Stomach (tissue), 9 donors: ENCODE data around the gene ELMOD3. TPM values are rescaled to one million over a fixed set of nuclear protein-coding genes. Genes with fewer than 3 reads are reported as not detected.
"Not testable (repeated sequence)": the region's sequence is repeated elsewhere in the genome, so short reads cannot be mapped to it uniquely, and the experiment has no call there.

ENCODE experiments used
- DNase-seq, 2 donors: peaks; one replicate each; pipeline versions ENCODE4 v3.0.0 to v3.0.0-alpha.2; 2013 to 2019
- H3K27ac ChIP-seq, 5 donors: fragments of 200-600 bp in 4 of 5; sonication (generic) in 4 of 5; one replicate each; pipeline ENCODE4 v1.5.1; 2013 to 2019; ENCODE audit warnings: mild to moderate bottlenecking in 1 of 5, moderate library complexity in 1 of 5
- H3K27me3 ChIP-seq, 3 donors: fragments of 200-600 bp; sonication (generic); one replicate each; pipeline ENCODE4 v1.5.1; 2017 to 2019; ENCODE audit warnings: mixed run types in 1 of 3
- H3K36me3 ChIP-seq, 4 donors: fragments of 200-600 bp; sonication (generic); 1 replicate in 3 of 4; 2 replicates in 1 of 4; pipeline ENCODE4 v1.5.1; 2016 to 2019
- H3K4me1 ChIP-seq, 4 donors: fragments of 200-600 bp; sonication (generic); one replicate each; pipeline ENCODE4 v1.5.1; 2016 to 2019
- H3K4me3 ChIP-seq, 4 donors: fragments of 200-600 bp; sonication (generic) in 3 of 4; one replicate each; pipeline ENCODE4 v1.5.1; 2016 to 2019; ENCODE audit warnings: mild to moderate bottlenecking in 1 of 4
- H3K9me3 ChIP-seq, 4 donors: fragments of 200-600 bp; sonication (generic); one replicate each; pipeline ENCODE4 v1.5.1; 2016 to 2019
- CTCF ChIP-seq, 7 experiments: fragments of 450-650 bp in 4 of 7; fragments of 200-600 bp in 3 of 7; sonication (generic) in 3 of 7; IDR thresholded peaks; one replicate each; pipeline ENCODE4 v1.5.1; 2016 to 2019; ENCODE audit warnings: antibody characterized with exemption in 7 of 7, control low read depth in 2 of 7, mild to moderate bottlenecking in 1 of 7
- EP300 ChIP-seq: sonication (generic); formaldehyde crosslinking; IDR thresholded peaks from one replicate; pipeline ENCODE4 v1.6.1; 2017; ENCODE audit warnings: antibody characterized with exemption
- POLR2A ChIP-seq, 4 donors: fragments of 450-650 bp; IDR thresholded peaks; one replicate each; pipeline ENCODE4 v1.6.1; 2016; ENCODE audit warnings: antibody characterized with exemption in 4 of 4, control low read depth in 2 of 4, mild to moderate bottlenecking in 1 of 4, moderate library complexity in 1 of 4
- POLR2AphosphoS5 ChIP-seq, 3 donors: sonication (generic); formaldehyde crosslinking; IDR thresholded peaks; one replicate each; pipeline ENCODE4 v1.6.1; 2016; ENCODE audit warnings: antibody characterized with exemption in 3 of 3
- WGBS, 5 donors: extraction: QIAGEN DNeasy Blood & Tissue Kit in 3 of 5; methylation state at CpG; one replicate each; pipeline versions ENCODE4 v1.1.5 to v1.1.7; 2013 to 2018; 5-methylcytosine and 5-hydroxymethylcytosine counted together
- intact Hi-C: fragments of 100-400 bp; cut with DNase I; formaldehyde crosslinking; loops from one replicate; pipeline ENCODE4 v1.15.1; 2023; ENCODE audit warnings: low total_unique reads
- polyA plus RNA-seq, 3 donors: library from polyadenylated mRNA; stranded (reverse); fragments of 200-250 nt; gene quantifications; one replicate each; pipeline ENCODE4 v1.2.3, GENCODE V29; 2013
- total RNA-seq, 5 donors: library from RNA; depleted of rRNA; stranded (reverse); fragments of >200 nt; gene quantifications; one replicate each; pipeline versions ENCODE4 v1.1.0 to v1.2.3, GENCODE V29; 2014 to 2016
- donor health status: healthy with polysubstance abuse.
- donor health status: Bipolar disorder and iron deficiency.
- donor health status: healthy.

The ELMOD3 gene
- total and polyA plus RNA-seq, 8 donors = 13.4 to 43.8 (median 19.3) TPM

GRCh38 chr2:85342156-85342555 is 12.4 kb upstream of the ELMOD3 start:
- peaks cover 32 to 60% (median 54%) of the 10 kb centered on the region in 4 donors for H3K36me3 ChIP-seq
- intact Hi-C loops = no loop called here
- DNase-seq = no peak

GRCh38 chr2:85343207-85343895 is 11.2 kb upstream of the ELMOD3 start:
- H3K27ac ChIP-seq, H3K27me3 ChIP-seq, H3K9me3 ChIP-seq, H3K4me3 ChIP-seq, intact Hi-C loops, DNase-seq: not testable (repeated sequence)
- peaks cover 36 to 72% (median 66%) of the 10 kb centered on the region in 4 donors for H3K36me3 ChIP-seq
- H3K4me1 ChIP-seq = peaks cover 0 to 16% (median 4%) of the 10 kb centered on the region in 4 donors
- WGBS, 5 donors = 89 to 94% (median 90%) methylated on average over 5 to 10 of the region's 10 CpGs

More at GRCh38 chr2:85342156-85342555, 12.4 kb upstream of the ELMOD3 start:
- H3K9me3 ChIP-seq = no peaks in the 10 kb centered on the region
- H3K4me3 ChIP-seq = no peak overlapping the region
- H3K4me1 ChIP-seq = peaks cover 0 to 8% (median 4%) of the 10 kb centered on the region in 4 donors
- H3K27ac ChIP-seq = no peak overlapping the region
- 72 to 90% (median 83%) methylated on average over 3 of the region's 3 CpGs for WGBS, 5 donors
- TF ChIP-seq EP300 (no peak), CTCF (IDR thresholded peaks at IDR 0.05) (no peak), POLR2AphosphoS5 (IDR thresholded peaks at IDR 0.05) (no peak), POLR2A (IDR thresholded peaks at IDR 0.05) (no peak)
- H3K27me3 ChIP-seq = no peaks in the 10 kb centered on the region

- no peaks in the 10 kb centered on the region for H3K27me3 ChIP-seq
- no peak overlapping the region for H3K27ac ChIP-seq
- H3K4me1 ChIP-seq = peaks cover 0 to 16% (median 4%) of the 10 kb centered on the region in 4 donors
- H3K9me3 ChIP-seq = no peaks in the 10 kb centered on the region
- 85 to 92% (median 85%) methylated on average over 13 to 14 of the region's 14 CpGs for WGBS, 5 donors
- intact Hi-C loops = no loop called here
- DNase-seq = no peak
- no peak for TF ChIP-seq CTCF (IDR thresholded peaks at IDR 0.05)
- TF ChIP-seq EP300 = no peak
- TF ChIP-seq POLR2AphosphoS5 (IDR thresholded peaks at IDR 0.05) = no peak
- no peak for TF ChIP-seq POLR2A (IDR thresholded peaks at IDR 0.05)
- H3K36me3 ChIP-seq = peaks cover 41 to 83% (median 76%) of the 10 kb centered on the region in 4 donors
- no peak overlapping the region for H3K4me3 ChIP-seq
Measured at GRCh38 chr2:85344356-85344954, 10.1 kb upstream of the ELMOD3 start.

- Histone ChIP-seq H3K4me1 (peaks cover 0 to 21% (median 10%) of the 10 kb centered on the region in 4 donors), H3K27me3 (no peaks in the 10 kb centered on the region), H3K4me3 (no peak overlapping the region), H3K27ac (no peak overlapping the region), H3K36me3 (peaks cover 60 to 95% (median 91%) of the 10 kb centered on the region in 4 donors), H3K9me3 (no peaks in the 10 kb centered on the region)
- 29 to 46% (median 38%) methylated on average over 3 of the region's 3 CpGs for WGBS, 5 donors
- DNase-seq = peak in 1 of 2 donors; percentile 34
- intact Hi-C loops = no loop called here
- TF ChIP-seq CTCF (IDR thresholded peaks at IDR 0.05) (no peak), POLR2AphosphoS5 (IDR thresholded peaks at IDR 0.05) (no peak), EP300 (no peak), POLR2A (IDR thresholded peaks at IDR 0.05) (no peak)
Measured at GRCh38 chr2:85347599-85347998, 7.0 kb upstream of the ELMOD3 start.
